Activated CD8-positive, alpha-beta memory T cell treated with anti-CD3 and anti-CD28 coated beads for 1 hour (primary cell): ENCODE data around the gene CDH6.

Source experiments
- DNase-seq, 2 donors: peaks; one replicate each; pipeline ENCODE4 v3.0.0-alpha.2; 2020; ENCODE audit warnings: low read depth in 1 of 2; ENCODE audit errors: extremely low read depth in 1 of 2

The CDH6 gene

GRCh38 chr5:31365776-31366175, 172.3 kb downstream of the CDH6 start:
- DNase-seq, result no peak

GRCh38 chr5:31366941-31367340, 173.5 kb downstream of the CDH6 start:
- no peak for DNase-seq

DNA sequence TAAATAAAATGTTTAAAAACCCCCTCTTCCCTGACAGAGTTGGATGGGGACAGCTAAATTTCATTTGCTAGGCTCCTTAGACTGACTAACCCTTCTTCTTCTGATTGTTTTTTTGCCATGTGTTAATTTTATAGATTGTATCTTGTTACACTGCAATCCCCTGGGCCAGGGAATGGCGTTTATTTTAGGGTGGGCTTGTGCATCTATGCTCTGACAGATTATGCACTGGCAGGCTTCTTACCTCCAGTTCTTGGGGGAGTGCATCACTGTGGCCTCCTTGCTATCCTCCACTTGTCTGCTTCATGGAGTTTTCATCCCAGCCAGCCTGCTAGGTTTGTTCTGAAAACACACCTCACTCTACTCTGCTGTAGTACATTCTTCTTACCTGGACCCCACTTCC, 178.6 kb downstream of the CDH6 start:
- DNase-seq, result no peak

DNA sequence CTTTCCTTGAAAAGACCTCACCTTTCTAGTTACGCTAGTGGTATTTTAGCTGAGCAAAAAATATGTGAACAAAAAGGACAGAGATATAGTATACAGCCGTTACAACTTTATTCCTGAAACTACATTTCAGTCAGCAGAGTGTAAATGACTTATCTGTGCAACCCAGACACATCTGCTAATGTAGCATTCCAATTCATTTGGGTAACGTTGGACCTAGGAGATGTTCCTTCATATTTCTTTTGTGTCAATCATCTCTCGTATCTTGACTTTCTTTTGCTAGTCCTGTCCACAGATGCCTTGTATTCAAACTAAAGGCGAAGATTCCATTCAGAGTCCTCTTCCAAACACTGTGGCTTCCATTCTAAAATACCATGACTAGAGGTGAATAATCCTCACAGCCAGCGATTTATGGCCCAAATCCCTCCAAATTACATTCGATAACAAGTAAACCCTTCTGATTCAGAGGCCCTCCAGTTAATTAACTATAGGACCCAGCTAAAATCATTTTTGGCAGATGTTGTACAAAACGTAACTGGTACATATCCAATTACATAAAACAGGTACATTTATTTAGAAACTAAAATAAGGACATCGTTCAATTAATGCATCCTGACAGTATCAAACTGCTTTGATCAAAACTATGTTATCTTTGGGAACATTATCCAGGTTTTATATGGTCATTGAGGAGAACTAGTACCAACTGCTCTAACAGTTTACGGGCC, 182.7 kb downstream of the CDH6 start:
- DNase-seq, result no peak

DNA sequence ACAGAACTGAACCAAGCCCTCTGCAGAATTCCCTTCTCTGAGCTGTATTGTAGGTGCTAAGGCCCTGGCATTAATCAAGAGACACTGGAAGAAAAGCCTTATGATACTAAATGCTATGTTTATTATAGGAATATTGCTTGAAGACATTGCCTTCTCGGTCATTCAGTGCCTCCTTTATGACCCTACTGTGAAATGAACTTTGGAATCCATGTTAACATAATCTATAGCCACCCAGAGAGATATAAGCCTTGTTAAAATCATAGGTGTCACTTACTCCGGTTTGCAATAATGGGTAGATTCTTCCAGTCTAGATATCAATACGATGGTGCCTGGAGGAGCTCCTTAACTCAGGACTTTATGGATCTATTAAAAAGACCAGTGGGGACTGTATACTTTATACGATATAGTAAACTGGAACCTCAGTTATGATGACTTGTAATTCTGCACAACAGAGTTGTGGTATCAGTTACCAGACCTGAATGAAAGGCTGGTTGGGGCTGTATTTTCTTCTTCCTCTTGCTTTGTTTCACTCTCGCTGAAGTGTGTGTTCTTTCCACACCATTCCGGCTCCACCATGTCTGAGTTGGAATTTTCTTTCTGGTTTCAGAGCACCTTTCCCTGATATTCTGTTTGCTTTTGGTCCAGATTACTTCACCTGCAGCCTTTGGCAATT, 183.9 kb downstream of the CDH6 start:
- DNase-seq, result no peak

- DNase-seq, result no peak
Measured at GRCh38 chr5:31378136-31378535, 184.7 kb downstream of the CDH6 start.
